Right atrium auricular region (tissue), 2 donors: ENCODE results near the gene MYL4. TPM values are rescaled to one million over a fixed set of nuclear protein-coding genes. Genes with fewer than 3 reads are reported as not detected.
A peak's percentile ranks its signal among the peaks of the same experiment; 100 is the strongest.
"Not testable (repeated sequence)": the region's sequence is repeated elsewhere in the genome, so short reads cannot be mapped to it uniquely, and the experiment has no call there.

Experiments used
- DNase-seq: peaks from one replicate; pipeline ENCODE4 v3.0.0-alpha.2; 2019; ENCODE audit warnings: low spot score
- H3K27ac ChIP-seq, 2 donors: fragments of 200-600 bp; sonication (generic); 1 replicate in 1 of 2; 2 replicates in 1 of 2; pipeline ENCODE4 v1.5.1; 2016 to 2019
- H3K27me3 ChIP-seq, 2 donors: fragments of 200-600 bp; sonication (generic); one replicate each; pipeline versions ENCODE4 v1.5.1 to v1.6.0; 2017 to 2019
- H3K36me3 ChIP-seq: fragments of 200-600 bp; sonication (generic); one replicate; pipeline ENCODE4 v1.5.1; 2016
- H3K4me1 ChIP-seq, 2 donors: fragments of 200-600 bp; sonication (generic); one replicate each; pipeline versions ENCODE4 v1.5.1 to v1.6.0; 2017 to 2019
- H3K4me3 ChIP-seq, 2 donors: fragments of 200-600 bp; sonication (generic); 1 replicate in 1 of 2; 2 replicates in 1 of 2; pipeline ENCODE4 v1.5.1; 2017 to 2019; ENCODE audit warnings: mild to moderate bottlenecking in 1 of 2, moderate library complexity in 1 of 2
- H3K9me3 ChIP-seq, 2 donors: fragments of 200-600 bp; sonication (generic); one replicate each; pipeline ENCODE4 v1.5.1; 2019
- CTCF ChIP-seq, 2 donors: fragments of 200-600 bp; sonication (generic); IDR thresholded peaks; one replicate each; pipeline ENCODE4 v1.5.1; 2019; ENCODE audit warnings: antibody characterized with exemption in 2 of 2
- total RNA-seq, 2 donors: library from RNA; depleted of rRNA; stranded (reverse); fragments of >200 nt; gene quantifications; one replicate each; pipeline ENCODE4 v1.1.0, GENCODE V29; 2016

The MYL4 gene
- total RNA-seq, 2 donors from 2014 or later, result 3,895 to 5,829 TPM

GRCh38 chr17:47212458-47212857 is 3.3 kb downstream of the MYL4 start:
- H3K4me3 ChIP-seq, result peak overlapping the region; percentile 52 to 67
- H3K27ac ChIP-seq, result peak overlapping the region; percentile 79 to 95
- peaks cover 0 to 27% of the 10 kb centered on the region in 2 donors for H3K4me1 ChIP-seq
- H3K36me3 ChIP-seq, result peaks cover 70% of the 10 kb centered on the region
- DNase-seq, result no peak
- no peaks in the 10 kb centered on the region for H3K9me3 ChIP-seq
- no peak for TF ChIP-seq CTCF (IDR thresholded peaks at IDR 0.05)
- no peaks in the 10 kb centered on the region for H3K27me3 ChIP-seq

GRCh38 chr17:47213540-47213939 is 4.4 kb downstream of the MYL4 start:
- H3K9me3 ChIP-seq, result no peaks in the 10 kb centered on the region
- H3K4me3 ChIP-seq, result peak overlapping the region; percentile 52 to 67
- peaks cover 0 to 23% of the 10 kb centered on the region in 2 donors for H3K4me1 ChIP-seq
- DNase-seq, result no peak
- no peaks in the 10 kb centered on the region for H3K27me3 ChIP-seq
- H3K27ac ChIP-seq, result peak overlapping the region; percentile 40 to 46
- no peak for TF ChIP-seq CTCF (IDR thresholded peaks at IDR 0.05)
- peaks cover 73% of the 10 kb centered on the region for H3K36me3 ChIP-seq

- no peaks in the 10 kb centered on the region for H3K9me3 ChIP-seq
- peaks cover 74% of the 10 kb centered on the region for H3K36me3 ChIP-seq
- peaks cover 0 to 29% of the 10 kb centered on the region in 2 donors for H3K4me1 ChIP-seq
- no peak overlapping the region for H3K27ac ChIP-seq
- no peak for TF ChIP-seq CTCF (IDR thresholded peaks at IDR 0.05)
- DNase-seq, result no peak
- H3K4me3 ChIP-seq, result no peak overlapping the region
- no peaks in the 10 kb centered on the region for H3K27me3 ChIP-seq
Observed at GRCh38 chr17:47214931-47215330, 5.8 kb downstream of the MYL4 start.

- H3K4me3 ChIP-seq, DNase-seq, H3K9me3 ChIP-seq, H3K27me3 ChIP-seq: not testable (repeated sequence)
- Histone ChIP-seq H3K27ac (peak overlapping the region; percentile 69 to 78), H3K4me1 (peaks cover 0 to 33% of the 10 kb centered on the region in 2 donors), H3K36me3 (peaks cover 74% of the 10 kb centered on the region)
Observed at GRCh38 chr17:47216821-47217220, 7.7 kb downstream of the MYL4 start.

- Histone ChIP-seq H3K36me3 (peaks cover 74% of the 10 kb centered on the region), H3K4me1 (peaks cover 0 to 33% of the 10 kb centered on the region in 2 donors), H3K27ac (peak overlapping the region; percentile 69 to 78)
- H3K27me3 ChIP-seq, H3K9me3 ChIP-seq, DNase-seq, H3K4me3 ChIP-seq: not testable (repeated sequence)
Observed at GRCh38 chr17:47217279-47217678, 8.1 kb downstream of the MYL4 start.

GRCh38 chr17:47218896-47219430 is 9.8 kb downstream of the MYL4 start:
- TF ChIP-seq CTCF (IDR thresholded peaks at IDR 0.05), result no peak
- no peak for DNase-seq
- Histone ChIP-seq H3K4me1 (peaks cover 0 to 37% of the 10 kb centered on the region in 2 donors), H3K4me3 (no peak overlapping the region), H3K27ac (peak overlapping the region; percentile 69 to 78), H3K9me3 (no peaks in the 10 kb centered on the region), H3K27me3 (no peaks in the 10 kb centered on the region), H3K36me3 (peaks cover 72% of the 10 kb centered on the region)
